Heart left ventricle (tissue), 16 donors: ENCODE data around the gene PPFIBP1. TPM values are rescaled to one million over a fixed set of nuclear protein-coding genes. Genes with fewer than 3 reads are reported as not detected.

Experiments
- ATAC-seq, 4 donors: fragments of 200-7000 bp; cut with Tn5 transposase; one replicate each; pipeline ENCODE4 v1.9.1; 2020 to 2022; ENCODE audit warnings: moderate library complexity in 4 of 4, mild to moderate bottlenecking in 3 of 4, moderate number of reproducible peaks in 1 of 4
- DNase-seq, 5 donors: peaks; one replicate each; pipeline ENCODE4 v3.0.0-alpha.2; 2020
- H3K27ac ChIP-seq, 12 donors: fragments of 200-600 bp; sonication (generic) in 4 of 12; one replicate each; pipeline versions ENCODE4 v1.5.0 to v1.8.0; 2016 to 2022; ENCODE audit warnings: mild to moderate bottlenecking in 2 of 12
- H3K27me3 ChIP-seq, 9 donors: fragments of 200-600 bp; sonication (generic) in 2 of 9; one replicate each; pipeline versions ENCODE4 v1.5.1 to v1.8.0; 2016 to 2022; ENCODE audit warnings: mild to moderate bottlenecking in 3 of 9
- H3K36me3 ChIP-seq, 9 donors: fragments of 200-600 bp; sonication (generic) in 2 of 9; one replicate each; pipeline versions ENCODE4 v1.5.0 to v1.8.0; 2018 to 2022; ENCODE audit warnings: mild to moderate bottlenecking in 2 of 9
- H3K4me1 ChIP-seq, 12 donors: fragments of 200-600 bp; sonication (generic) in 4 of 12; one replicate each; pipeline versions ENCODE4 v1.5.0 to v1.8.0; 2016 to 2022; ENCODE audit warnings: mild to moderate bottlenecking in 3 of 12
- H3K4me3 ChIP-seq, 12 donors: fragments of 200-600 bp; sonication (generic) in 4 of 12; one replicate each; pipeline versions ENCODE4 v1.5.0 to v1.8.0; 2017 to 2022; ENCODE audit warnings: mild to moderate bottlenecking in 9 of 12, moderate library complexity in 4 of 12
- H3K9me3 ChIP-seq, 12 donors: fragments of 200-600 bp; sonication (generic) in 4 of 12; one replicate each; pipeline versions ENCODE4 v1.5.0 to v1.8.0; 2016 to 2022; ENCODE audit warnings: mild to moderate bottlenecking in 1 of 12
- CTCF ChIP-seq, 12 donors: fragments of 200-600 bp; sonication (generic) in 4 of 12; IDR thresholded peaks; one replicate each; pipeline versions ENCODE4 v1.5.0 to v1.8.0; 2018 to 2022; ENCODE audit warnings: antibody characterized with exemption in 12 of 12, mild to moderate bottlenecking in 5 of 12
- POLR2A ChIP-seq, 2 donors: fragments of 450-650 bp; IDR thresholded peaks; one replicate each; pipeline ENCODE4 v1.6.1; 2017; ENCODE audit warnings: antibody characterized with exemption in 2 of 2, mild to moderate bottlenecking in 2 of 2, moderate library complexity in 2 of 2
- WGBS, 4 donors: extraction: QIAGEN DNeasy Blood & Tissue Kit in 2 of 4; methylation state at CpG; one replicate each; pipeline versions ENCODE4 v1.1.5 to v1.1.7; 2013 to 2018; 5-methylcytosine and 5-hydroxymethylcytosine counted together
- intact Hi-C, 10 donors: fragments of 100-400 bp; cut with DNase I; formaldehyde crosslinking; loops; one replicate each; pipeline versions ENCODE4 v1.11.1 to v1.14.2; 2022
- polyA plus RNA-seq, 2 donors: library from polyadenylated mRNA; stranded (reverse); fragments of 200-250 nt; gene quantifications; one replicate each; pipeline ENCODE4 v1.2.3, GENCODE V29; 2013
- total RNA-seq, 9 donors: library from RNA; depleted of rRNA in 2 of 9; stranded (reverse); fragments of >200 nt in 2 of 9; fragmentation: NEBNext Ultra II Directional in 3 of 9; extraction: Animal tissue kit (Norgen Biotek cat#: 25700) in 3 of 9; gene quantifications; one replicate each; pipeline versions ENCODE4 v1.1.0 to v1.2.4, GENCODE V29; 2016 to 2023
- donor health status: ischemic (EF 13 %, LVEDD 7.1; RV severe dilation, severe dysfunction).
- donor health status: healthy with polysubstance abuse.
- donor health status: DM: no; HTN: yes; CAD: no.
- donor health status: DM: no; HTN: no; CAD: no.
- donor health status: ischemic (EF 25% LVEDD 6.9; RV normal size, moderate dysfunction).
- donor health status: ischemic (EF 25% LVEDD 5.7; RV mildly dilated, moderate dysfunction).
- donor health status: healthy.
- donor health status: DM: yes; HTN: yes; CAD: no.
- donor health status: ischemic (EF 35%, LVEDD 5.7; RV mildly dilated, moderate dysfunction).
- donor health status: nonischemic (EF 11% LVEDD 7.7; RV severe dilation, severe dysfunction).
- donor health status: DM: yes; HTN: yes; CAD: no.
- donor health status: PGD.
- donor health status: ischemic (EF 29% LVEDD 5.4; RV normal size, mild dysfunction).
- donor health status: nonischemic (EF 23%, LVEDD 6.1; RV moderate dilation, normal function).

Gene PPFIBP1
- total and polyA plus RNA-seq, 11 donors = 48.7 to 413 (median 265) TPM

GRCh38 chr12:27491226-27491625, 32.8 kb upstream of the PPFIBP1 start:
- Histone ChIP-seq H3K4me1 (no peaks in the 10 kb centered on the region), H3K27me3 (no peaks in the 10 kb centered on the region), H3K27ac (no peak overlapping the region), H3K4me3 (no peak overlapping the region), H3K9me3 (no peaks in the 10 kb centered on the region), H3K36me3 (no peaks in the 10 kb centered on the region)
- 90 to 93% (median 91%) methylated on average over 2 of the region's 2 CpGs for WGBS, 4 donors
- no peak for ATAC-seq
- TF ChIP-seq CTCF (IDR thresholded peaks at IDR 0.05) = no peak
- no peak for TF ChIP-seq POLR2A (IDR thresholded peaks at IDR 0.05)
- intact Hi-C loops = no loop called here
- DNase-seq = no peak

GRCh38 chr12:27493260-27493940, 30.6 kb upstream of the PPFIBP1 start:
- H3K4me3 ChIP-seq = no peak overlapping the region
- intact Hi-C loops = no loop called here
- no peak for ATAC-seq
- no peak overlapping the region for H3K27ac ChIP-seq
- no peak for DNase-seq
- no peaks in the 10 kb centered on the region for H3K27me3 ChIP-seq
- H3K36me3 ChIP-seq = no peaks in the 10 kb centered on the region
- WGBS, 4 donors = 75 to 78% (median 77%) methylated on average over 6 of the region's 6 CpGs
- H3K4me1 ChIP-seq = no peaks in the 10 kb centered on the region
- no peak for TF ChIP-seq CTCF (IDR thresholded peaks at IDR 0.05)
- TF ChIP-seq POLR2A (IDR thresholded peaks at IDR 0.05) = no peak
- H3K9me3 ChIP-seq = no peaks in the 10 kb centered on the region

GRCh38 chr12:27497446-27497845, 26.6 kb upstream of the PPFIBP1 start:
- Histone ChIP-seq H3K9me3 (peaks cover 0 to 5% (median 0%) of the 10 kb centered on the region in 12 donors), H3K27me3 (no peaks in the 10 kb centered on the region), H3K4me3 (no peak overlapping the region), H3K4me1 (peaks cover 0 to 8% (median 0%) of the 10 kb centered on the region in 12 donors), H3K27ac (no peak overlapping the region), H3K36me3 (no peaks in the 10 kb centered on the region)
- TF ChIP-seq CTCF (IDR thresholded peaks at IDR 0.05) = no peak
- TF ChIP-seq POLR2A (IDR thresholded peaks at IDR 0.05) = no peak
- ATAC-seq (no peak), DNase-seq (no peak)
- intact Hi-C loops = loop anchor here in 1 of 10 donors (5.0 kb wide), 1 partner anchor 55 kb away; no protein-coding TSS in a partner anchor
- WGBS, 4 donors = 74 to 94% (median 90%) methylated on average over 3 of the region's 3 CpGs

- no peaks in the 10 kb centered on the region for H3K27me3 ChIP-seq
- ATAC-seq = no peak
- no peak for DNase-seq
- intact Hi-C loops = loop anchor here in 1 of 10 donors (5.0 kb wide), 1 partner anchor 56 kb away; no protein-coding TSS in a partner anchor
- 83 to 92% (median 90%) methylated on average over 4 of the region's 4 CpGs for WGBS, 4 donors
- no peak overlapping the region for H3K27ac ChIP-seq
- H3K9me3 ChIP-seq = peaks cover 0 to 10% (median 0%) of the 10 kb centered on the region in 12 donors
- no peaks in the 10 kb centered on the region for H3K36me3 ChIP-seq
- peaks cover 0 to 8% (median 0%) of the 10 kb centered on the region in 12 donors for H3K4me1 ChIP-seq
- TF ChIP-seq POLR2A (IDR thresholded peaks at IDR 0.05) = no peak
- H3K4me3 ChIP-seq = no peak overlapping the region
These were observed 25.9 kb upstream of the PPFIBP1 start for GRCh38 chr12:27498149-27498548.
